ENCODE results near the gene FOXN3.
"Not testable (repeated sequence)": the region's sequence is repeated elsewhere in the genome, so short reads cannot be mapped to it uniquely, and the experiment has no call there.

FOXN3 gene

DNA sequence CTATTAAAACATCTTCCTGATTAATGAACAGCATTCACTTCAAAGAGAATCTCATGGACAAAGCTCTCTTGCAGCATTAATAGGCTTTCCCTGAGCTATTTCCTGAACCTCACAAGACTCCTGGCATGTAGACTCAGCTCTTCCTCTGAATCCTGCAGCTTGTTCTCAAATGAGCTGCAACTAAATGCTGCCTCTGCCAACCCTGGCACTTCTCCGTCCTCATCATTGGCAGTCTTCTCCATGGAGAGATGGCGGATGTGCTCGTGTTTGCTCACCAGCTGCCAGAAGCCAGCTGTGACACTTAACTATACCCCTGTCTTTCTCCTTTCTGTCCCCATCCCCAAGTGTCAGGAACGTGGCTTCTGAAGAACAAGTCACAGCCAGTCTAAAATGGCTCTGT is 232.1 kb downstream of the FOXN3 start:
- DNase-seq: no peak

DNA sequence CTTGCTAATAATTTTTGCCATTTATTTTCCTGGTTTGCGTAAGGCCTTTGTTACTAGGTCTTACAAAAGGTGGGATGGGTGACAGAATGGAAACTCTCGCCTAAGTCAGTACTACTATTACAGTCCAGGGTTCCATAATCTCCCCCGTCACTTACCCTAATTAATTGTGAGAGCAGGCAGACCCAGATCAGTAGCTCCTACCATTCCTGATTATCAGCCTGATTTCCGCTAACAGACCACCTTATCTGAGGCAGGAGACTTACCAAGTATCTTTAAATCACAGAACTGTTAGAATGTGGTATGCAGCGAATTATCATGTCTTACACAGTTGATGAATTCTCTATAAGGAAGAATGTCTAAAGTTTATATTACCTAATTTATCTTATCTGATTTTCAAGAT is 234.7 kb downstream of the FOXN3 start:
- no peak for DNase-seq

DNA sequence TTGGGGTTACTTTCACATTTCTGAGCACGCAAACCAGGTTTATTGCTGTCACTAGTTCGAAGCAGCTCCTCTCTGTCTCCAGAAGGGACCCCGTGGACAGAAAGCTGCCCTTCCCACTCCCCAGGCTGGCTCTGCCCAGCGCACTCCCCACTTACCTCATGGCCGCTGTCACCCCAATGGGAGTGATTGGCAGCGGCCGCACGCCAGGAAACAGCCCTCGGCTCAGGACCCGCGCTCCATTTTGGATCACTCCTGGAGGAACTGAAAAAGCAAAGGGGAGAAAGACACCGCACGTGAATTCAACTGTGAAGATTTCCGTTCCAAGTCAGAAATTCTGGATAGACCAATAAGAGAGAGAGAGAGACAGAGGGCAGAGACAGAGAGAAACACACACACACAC is 236.5 kb downstream of the FOXN3 start:
- DNase-seq: no peak

DNA sequence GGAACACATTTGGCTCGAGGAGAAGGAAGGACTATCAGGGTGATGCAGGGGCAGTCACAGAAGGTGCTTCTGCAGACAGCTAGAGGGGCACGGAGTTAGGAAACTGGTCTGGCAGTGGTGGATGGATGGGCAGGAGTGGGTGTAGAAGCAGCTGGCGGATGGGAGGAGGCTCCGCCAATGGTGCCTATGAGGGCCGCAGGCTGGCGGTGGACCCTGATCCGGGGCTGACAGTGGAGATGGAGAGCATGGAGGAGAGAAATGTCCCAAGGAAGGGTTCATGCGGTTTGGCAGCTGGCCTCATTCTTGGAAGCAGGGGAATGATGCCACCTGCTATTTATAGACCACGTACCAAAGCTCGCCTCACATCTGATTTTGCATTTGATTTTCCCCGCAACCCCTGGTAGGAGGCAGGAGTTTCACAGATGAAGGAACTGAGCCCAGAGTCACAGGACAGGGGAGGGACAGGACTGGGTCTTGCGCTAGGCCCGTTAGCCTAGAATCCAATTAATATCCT is 237.1 kb downstream of the FOXN3 start:
- DNase-seq: no peak

DNA sequence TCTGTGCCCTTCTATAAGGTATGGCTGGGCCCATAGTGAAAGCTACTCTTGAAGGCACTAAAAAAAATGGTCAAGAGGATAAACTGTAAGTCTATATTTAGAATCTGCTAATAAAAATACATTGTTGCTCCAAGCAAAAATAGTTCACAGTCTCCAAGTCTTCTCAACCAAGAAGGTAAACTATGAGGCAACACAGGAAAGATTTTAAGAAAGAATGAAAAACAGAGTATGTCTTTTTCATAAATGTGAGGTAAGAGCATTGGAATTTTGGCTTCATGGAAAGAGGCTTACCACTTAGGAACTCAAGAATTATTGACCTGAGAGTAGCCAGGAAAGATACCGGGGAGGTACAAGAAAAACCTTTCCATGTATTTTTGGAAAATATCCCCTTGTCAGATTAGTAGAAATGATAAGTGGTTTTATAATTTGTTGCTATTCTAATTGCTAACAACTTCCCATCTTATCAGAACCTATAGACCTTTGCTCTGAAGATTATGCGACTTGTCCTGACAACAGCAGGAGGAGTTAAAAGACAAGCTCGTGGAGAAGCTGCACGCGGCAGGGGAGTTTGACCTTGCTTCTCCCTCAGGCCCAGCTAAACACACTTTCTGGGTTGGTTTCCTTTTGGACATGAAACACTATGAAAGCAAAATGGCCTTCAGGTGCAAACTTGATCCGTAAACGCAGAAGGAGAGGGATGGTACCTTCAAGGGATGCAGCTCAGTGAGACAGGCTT is 238.1 kb downstream of the FOXN3 start:
- no peak for DNase-seq

DNA sequence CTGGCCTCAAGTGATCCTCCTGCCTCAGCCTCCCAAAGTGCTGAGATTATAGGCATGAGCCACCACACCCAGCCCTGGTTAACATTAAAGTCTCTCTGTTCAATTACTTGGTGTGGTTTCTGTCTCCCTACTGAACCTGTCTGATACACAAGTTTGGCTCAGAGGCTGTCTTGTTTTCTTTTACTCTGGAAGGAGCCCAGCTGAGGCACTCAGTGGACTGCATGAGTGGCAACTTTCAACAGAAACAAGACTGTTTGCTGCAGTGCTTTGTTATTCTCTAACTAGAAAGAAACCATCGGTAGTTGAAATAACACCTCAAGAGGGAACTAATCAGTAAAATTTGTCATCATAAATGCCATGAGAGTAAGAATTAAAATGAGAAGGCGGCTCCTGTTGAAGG is 238.7 kb downstream of the FOXN3 start:
- DNase-seq: no peak

DNA sequence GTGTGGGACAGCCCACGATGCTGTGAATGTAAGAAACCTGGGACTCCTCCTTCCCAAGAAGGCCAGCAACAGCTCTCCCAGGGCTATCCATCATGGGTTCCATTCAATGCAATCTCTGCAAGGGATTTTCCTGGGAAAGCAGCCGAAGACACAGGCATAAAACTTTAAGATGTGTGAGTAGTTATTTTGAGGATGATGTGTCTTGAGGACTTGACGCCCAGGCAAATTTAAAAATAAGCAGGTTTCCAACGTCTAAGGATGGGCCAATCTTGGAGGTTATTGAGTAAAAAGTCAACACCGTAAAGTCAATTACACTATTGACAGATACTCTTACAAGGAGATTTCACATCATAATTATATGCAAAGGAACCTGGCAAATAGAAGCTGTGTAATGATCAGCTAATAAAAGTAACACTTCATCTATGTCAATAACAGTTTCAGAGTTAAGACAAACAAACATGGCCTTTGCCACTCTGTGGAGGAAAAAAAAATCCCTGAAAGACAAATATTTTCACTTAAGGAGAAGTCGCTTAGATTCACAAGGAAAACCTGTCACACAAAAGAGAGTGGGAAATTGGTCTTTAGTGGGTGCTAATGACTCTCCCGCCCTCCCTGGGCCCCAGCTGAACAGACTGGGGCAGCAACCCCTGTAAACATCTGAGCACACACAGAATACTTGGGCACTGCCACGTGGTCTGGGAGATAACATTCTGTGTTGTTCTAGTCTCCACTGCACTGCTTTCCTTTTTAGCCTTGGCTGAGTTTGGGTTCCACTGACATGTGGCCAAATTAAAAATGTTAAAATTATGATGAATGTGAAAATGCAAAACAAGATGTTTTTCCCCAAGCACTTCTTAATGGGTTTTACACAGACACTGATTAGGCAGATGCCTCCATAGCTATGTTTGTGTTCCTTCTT is 240.9 kb downstream of the FOXN3 start:
- DNase-seq: no peak

DNA sequence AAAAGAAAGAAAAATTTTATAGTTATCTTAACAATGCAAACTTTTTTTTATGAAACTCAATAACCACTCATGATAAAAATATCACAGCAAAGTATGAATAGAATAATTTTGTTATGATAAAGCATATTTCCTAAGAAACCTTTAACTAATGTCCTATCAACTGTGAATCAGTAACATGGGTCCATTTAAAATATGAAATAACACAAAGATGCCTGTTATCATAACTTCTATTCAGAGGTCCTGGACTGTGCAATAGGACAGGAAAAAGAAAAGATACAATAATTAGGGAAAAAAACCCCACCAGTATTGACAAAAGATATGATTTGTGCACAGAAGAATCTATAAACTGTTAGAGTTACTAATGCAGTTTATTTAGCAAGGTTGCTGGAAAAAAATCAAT is 245.4 kb downstream of the FOXN3 start:
- DNase-seq: no peak

DNA sequence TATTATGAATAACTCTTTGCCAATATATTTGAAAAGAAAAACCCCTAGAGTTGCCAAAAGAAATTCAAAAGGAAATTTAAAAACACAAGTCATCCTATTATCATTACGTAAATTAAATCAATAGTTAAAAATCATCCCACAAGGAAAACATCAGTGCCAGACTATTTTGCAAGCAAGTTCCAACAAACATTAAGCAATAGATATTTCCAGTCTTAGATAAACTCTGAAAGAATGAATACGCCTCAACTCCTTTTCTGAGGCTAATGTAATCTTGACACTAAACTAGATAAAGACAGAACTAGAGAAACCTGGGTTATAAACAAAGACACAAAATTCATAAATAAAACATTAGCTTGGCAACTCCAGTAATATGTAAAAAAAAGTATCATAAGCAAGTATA is 245.9 kb downstream of the FOXN3 start:
- DNase-seq: no peak

DNA sequence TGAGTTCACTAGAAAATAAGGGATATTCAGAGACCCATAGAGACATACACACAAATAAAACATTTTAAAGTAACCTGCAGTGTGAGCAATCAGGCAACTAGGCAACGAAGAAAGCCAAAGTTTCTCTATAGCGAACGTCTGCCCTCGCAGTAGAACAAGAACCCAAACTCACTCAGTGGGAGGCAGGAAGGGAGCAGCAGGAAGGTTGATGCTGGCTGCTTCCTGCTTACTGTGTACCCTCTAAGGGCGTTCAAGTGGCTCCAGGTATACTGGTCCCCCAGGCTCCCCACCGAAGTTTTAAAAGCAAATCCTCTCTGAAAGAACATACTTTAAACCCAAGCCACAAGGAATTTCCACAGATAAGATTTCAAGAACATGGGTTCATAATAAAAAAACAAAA is 249.3 kb downstream of the FOXN3 start:
- DNase-seq: no peak

DNA sequence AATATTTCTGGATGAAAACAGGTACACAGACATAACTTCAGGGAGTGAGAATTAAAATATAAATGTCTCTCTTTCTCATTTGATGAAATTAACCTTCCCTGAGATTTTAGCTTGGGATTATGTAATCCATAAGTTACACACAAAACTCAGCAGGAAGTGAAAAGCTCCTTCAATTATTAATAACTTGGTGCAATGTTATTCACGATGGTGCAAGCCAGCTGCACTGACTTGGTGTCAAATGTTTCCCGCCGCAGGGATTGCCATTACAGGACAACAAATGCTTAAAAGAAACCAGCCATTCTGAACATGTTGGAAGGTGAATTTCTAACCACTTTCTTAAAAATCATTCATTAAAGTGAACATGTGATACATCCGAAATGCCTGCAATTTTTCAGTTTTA is 250.4 kb downstream of the FOXN3 start:
- DNase-seq: no peak

DNA sequence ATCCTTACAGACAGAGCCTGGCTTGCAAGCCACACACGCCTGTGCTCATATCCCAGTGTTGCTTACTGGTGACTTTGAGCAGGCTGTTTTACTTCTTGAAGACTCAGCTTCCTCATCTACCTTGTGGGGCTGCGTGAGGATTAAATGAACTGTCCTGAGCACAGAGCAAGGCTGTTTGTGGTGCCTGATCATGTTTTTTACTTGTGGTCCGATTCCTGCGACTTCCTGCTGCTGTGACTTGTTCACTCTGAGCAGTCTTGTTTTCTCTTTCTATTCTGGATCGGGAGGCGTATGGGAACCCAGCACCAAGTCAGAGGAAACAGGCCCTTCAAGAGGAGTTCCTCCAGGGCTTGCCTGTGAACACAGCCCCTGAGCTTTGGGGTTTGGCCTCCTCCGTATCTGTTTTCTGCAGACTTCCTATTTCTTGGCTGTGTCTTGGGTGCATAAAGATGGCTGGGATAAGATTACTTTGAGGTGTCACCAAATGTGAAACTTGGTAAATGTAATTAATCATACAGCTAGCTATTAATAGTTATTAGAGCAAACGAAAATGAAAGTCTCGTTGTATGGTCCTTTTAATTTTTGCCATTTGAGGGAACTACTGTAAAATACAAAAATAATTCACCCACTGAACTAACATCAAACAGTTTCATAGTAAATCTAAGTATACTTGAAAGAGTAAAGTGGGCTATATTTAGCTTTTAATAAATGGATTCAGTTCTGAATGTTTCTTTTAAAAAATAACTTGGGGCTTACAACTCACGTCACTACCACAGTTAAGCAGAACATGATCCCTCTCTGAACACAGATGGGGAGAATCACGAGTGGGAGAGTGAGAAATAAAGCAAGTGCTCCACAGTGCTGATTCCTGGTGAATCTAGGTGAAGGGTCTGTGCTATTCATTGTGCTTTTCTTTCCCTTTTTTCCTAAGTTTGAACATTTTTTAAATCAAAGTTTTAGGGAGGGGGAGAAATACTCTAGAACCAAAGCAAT is 251.5 kb downstream of the FOXN3 start:
- no peak for DNase-seq

DNA sequence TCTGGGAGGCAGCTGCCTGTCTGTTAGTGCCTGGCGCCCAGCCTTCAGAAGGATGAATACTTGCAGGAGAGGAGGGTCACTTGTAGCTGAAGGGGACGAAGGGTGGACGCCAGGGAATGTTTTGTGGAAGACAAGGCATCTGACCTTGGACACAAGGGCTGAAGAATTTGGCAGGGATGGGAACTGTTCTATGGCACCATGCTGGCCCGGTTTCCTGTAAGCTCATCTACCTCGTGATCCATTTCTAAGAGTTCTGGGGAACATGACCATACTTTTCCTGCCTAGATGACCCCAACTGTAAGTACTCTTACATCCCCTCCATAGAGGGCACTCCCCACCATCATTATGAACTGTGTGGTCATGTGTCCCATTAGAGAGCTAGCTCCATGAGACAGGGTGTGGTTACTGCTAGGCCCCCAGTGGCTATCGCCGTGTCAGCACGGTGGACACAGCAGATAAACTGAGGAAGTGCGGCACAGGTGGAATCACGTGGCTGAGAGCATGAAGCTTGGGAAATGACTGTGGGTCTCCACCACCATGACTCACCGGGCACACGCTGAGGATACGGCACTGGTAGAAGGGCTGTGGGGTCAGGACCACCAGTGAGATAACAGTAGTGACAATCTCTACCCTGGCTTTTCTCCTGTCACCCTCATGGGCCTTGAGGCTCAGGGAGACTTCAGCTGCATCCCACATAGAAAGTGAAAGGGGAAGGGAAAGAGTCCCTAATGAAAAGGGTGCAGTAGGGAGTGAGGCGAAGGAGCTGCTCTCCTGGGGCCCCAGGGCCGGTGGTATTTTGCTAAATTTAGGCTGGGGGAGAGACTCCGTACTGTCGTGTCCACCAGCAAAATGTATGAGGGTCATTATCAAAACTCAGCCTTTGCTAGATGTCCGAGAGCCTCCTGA is 252.6 kb downstream of the FOXN3 start:
- DNase-seq: no peak

DNA sequence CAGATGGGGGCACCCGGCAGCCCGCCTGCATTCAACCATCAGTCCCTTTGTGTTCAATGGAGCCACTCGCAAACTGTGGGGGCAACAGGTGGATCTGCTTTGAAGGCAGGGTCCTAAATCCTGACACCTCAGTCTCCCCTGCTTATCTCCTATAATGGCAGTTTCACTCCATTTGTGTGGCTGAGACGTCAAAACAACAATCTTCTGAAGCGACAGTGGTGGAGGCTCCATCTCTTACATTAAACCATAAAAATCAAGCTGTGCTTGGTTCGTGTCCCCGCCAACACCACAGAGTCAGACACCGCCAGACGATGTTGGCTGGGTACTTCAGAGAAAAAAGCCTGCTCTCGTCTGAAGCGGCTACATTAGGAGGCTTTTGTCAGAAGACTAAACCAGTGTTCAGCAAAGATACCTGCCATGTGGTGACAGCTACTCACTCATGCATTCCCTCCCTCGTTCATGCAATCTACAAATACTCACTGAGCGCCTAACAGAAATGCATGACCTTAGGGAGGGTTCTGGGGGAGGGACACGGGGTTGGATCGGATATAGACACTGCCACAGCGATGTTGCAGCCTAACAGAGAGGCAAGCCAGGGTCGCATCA is 253.9 kb downstream of the FOXN3 start:
- DNase-seq: no peak

DNA sequence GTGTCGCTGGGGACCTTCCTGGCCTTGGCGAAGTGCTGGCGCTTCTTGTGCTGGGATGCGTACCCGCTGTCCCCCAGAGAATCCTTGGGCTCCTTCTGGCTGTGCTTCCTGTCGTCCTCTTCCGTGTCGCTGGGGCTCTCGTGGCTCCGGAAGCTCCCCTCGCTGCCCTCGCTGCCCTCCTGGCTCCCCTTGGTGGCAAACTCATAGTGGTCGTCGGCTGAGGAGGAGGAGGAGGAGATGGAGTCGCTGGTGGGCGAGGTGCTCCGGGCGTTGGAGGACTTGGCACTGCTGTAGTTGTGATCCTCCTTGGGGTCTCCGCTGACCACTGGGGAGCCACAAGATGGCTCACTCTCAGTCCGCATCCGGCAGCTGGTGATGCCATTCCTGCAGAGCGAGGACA is 254.4 kb downstream of the FOXN3 start:
- no peak for DNase-seq

DNA sequence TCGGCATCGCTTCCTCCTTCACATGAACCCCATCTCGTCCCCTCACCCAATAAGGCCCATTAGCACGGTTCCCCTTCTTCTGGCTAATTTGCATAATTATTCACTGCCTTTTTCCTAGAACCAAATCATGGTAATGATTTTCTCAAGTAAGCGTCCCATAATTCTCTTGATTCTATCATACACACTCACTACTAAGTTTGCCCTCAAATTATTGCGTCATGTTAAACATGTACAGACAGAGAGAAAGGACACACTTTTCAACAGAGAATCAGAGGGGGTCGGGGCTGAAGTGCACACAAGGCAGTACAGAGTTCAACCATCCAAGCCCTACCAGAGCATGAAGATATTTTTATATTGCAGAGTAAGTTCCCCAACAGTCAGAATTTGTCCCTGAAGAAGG is 256.6 kb downstream of the FOXN3 start:
- DNase-seq: no peak

DNA sequence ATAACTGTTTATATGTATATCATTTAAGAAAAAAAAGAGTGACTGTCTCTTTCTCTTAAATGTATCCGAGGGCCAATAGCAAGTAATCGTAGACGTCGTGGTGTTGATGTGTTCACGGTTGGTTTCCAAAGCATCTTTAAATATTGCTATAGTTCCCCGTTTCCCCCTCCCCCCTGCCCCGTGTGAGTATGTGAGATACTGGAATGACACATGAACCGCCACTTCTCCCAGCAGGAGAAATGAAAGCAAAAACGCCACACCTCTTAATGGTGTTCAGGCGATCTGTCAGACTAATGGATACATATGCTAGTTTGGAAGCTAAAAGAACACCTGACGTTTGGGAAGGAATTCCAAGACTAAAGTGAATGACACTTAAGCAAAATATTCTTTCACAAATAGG is 258.3 kb downstream of the FOXN3 start:
- DNase-seq: no peak

DNA sequence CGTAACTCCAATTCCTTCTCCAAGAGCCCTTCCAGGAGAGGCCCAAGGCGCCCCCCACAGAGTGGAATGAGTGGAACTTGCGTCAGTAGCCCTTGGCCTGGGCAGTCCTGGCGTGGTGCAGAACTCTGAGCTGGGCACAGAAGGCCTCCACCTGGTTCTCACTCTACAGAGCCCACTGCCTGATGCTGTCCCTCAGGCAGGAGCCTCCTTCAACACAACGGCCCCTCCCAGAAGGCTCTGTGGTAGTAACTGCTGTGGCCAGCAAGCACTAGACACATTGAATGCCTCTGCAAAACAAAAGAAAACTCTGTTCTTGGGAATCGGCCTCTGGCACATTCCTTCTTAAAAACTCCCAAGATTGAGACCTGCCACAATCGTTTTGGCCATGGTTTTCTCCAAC is 258.9 kb downstream of the FOXN3 start:
- DNase-seq: not testable (repeated sequence)

DNA sequence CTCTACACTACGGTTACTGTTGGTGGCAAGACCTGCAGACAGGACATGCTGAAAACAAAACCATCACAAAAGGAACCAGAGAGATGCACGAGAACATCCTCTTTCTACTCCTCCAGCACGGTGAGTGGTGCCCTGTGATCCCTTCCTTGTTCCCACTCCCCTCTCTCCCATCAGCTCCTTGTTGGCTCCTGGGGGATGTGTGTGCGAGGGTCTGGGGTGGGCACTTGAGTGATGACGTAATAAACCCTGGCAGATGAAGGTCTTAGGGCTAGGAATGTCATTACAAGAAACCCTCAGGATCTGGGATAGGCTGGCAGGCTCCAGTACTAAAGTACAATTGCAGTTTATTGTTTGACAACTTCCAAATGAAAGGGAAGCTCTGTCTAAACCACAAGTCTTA is 261.5 kb downstream of the FOXN3 start:
- no peak for DNase-seq

DNA sequence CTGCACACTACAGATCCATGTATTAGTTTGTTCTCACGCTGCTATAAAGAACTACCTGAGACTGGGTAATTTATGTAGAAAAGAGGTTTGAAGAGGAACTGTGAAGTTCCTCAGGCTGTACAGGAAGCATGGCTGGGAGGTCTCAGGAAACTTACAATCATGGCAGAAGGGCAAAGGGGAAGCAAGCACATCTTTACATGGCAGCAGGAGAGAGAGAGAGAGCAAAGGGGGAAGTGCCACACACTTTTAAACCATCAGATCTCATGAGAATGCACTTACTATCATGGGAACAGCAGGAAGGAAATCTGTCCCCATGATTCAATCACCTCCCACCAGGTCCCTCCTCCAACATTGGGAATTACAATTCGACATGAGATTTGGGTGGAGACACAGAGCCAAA is 265.3 kb downstream of the FOXN3 start:
- not testable (repeated sequence) for DNase-seq

DNA sequence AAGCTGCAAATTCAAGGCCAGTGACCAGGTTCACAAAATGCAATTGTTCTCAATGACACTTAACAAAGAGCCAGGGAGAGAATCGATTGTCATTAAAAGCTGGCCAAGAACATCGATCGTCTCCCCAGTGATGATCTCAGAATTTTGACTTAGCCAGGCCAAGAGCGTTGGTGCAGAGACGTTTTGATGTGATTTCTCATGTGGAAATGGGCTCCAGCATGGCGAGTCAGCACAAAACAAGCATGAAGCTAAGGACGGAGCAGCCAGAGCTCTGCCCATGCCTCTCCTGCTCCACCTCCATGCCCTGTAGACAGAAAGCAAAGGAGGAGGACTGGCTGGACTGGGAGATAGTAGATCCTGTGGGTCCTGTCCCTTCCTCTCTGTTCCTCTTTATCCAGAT is 270.8 kb downstream of the FOXN3 start:
- DNase-seq: no peak

Measured in activated T-cell treated with anti-CD3 and anti-CD28 coated beads, Interleukin-2, amount 50 U/mL, for 48 hours (primary cell).